ENCODE results near the gene ACTR3C.

DNA sequence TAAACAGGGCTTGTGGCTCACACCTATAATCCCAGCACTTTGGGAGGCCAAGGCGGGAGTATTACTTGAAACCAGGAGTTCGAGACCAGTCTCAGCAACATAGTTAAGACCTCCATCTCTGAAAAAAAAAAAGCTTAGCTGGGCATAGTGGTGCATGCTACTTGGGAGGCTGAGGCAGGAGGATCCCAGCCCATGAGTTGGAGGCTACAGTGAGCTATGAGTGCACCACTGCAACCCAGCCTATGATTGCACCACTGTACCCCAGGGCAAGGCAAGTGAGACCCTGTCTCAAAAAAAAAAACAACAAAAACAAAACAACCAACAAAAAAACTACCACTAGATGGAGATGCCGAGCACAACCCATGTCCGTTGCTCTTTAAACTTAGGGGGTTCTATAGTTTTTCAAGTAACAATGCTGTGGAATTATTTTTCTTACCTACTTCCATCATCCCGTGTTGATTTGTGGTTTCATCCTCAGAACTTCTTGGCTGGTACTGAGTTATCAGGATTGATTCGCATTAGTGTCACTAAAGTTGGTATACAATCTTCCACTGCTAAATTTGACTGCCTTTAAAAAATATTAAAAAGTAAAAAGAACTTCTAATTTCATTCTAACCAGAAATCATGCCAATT, 33.0 kb upstream of the ACTR3C start:
- TF ChIP-seq POLR2AphosphoS5 (IDR thresholded peaks at IDR 0.05; ENCODE audit: low read depth, low read length) (no peak), TAF1 (IDR thresholded peaks at IDR 0.05; ENCODE audit: borderline replicate concordance, low read depth, low read length) (no peak), POLR2A (IDR thresholded peaks at IDR 0.05; ENCODE audit: low read depth, low read length) (no peak)

Data from GM12892 (cell line).